NCI-H2107 treated with DMSO at 0.1 percent for 48 hours (cell line): Measurements from ENCODE around the gene ARHGEF35.
"Not testable (repeated sequence)": the region's sequence is repeated elsewhere in the genome, so short reads cannot be mapped to it uniquely, and the experiment has no call there.

ENCODE experiments used
- DNase-seq: peaks from one replicate; lab custom pipeline; 2025; ENCODE audit not compliant: unreplicated experiment; lab: John Stamatoyannopoulos, UW

Gene ARHGEF35

GRCh38 chr7:144195212-144195872, at the start of gene ARHGEF35:
Gene ARHGEF35, minus strand, starts transcription at chr7:144195833. Its CDS starts 7,450 bp downstream, at chr7:144188383.
- not testable (repeated sequence) for DNase-seq

DNA sequence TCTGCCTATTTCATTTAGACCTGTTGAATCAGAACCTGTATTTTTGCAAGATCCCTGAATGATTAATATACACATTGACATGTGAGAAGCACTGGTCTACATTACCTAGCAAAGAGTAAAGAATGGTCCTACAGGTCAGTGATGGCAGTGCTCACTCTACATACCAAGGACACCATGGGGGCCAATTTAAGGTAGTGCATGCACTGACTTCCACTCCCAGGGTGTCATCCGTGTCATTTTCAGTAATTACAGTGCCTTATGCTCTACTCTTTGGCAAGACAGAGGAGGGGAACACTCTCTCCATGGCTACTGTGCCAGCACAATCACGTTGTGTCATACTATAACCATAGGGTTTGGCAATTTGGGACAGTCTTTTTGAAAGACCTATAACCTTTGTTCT, 49.7 kb upstream of the ARHGEF35 start:
- DNase-seq: not testable (repeated sequence)

DNA sequence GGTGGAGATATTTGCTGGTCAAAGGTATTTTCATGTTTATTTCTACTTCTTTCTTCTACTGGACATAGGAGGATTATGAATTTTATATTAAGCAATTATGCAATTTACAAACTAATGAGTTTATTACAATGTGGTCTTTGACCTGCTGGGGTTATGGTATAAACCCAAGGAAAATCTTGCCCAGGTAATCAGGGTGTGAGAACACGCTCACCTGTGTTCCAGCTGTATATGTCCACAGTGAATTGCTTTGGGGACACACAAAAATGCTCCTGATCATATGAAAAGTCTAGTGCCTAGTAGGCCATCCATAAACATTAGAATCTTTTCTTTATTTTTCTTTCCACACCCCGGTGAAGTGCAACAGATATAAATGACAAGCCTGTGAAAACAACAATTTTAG, 43.7 kb upstream of the ARHGEF35 start, which contains the start of gene OR2A42:
OR2A42 (minus strand) TSS at position 241 of the 400 bp plus-strand sequence. CDS start 6,762 bp downstream, outside the sequence.
- not testable (repeated sequence) for DNase-seq

DNA sequence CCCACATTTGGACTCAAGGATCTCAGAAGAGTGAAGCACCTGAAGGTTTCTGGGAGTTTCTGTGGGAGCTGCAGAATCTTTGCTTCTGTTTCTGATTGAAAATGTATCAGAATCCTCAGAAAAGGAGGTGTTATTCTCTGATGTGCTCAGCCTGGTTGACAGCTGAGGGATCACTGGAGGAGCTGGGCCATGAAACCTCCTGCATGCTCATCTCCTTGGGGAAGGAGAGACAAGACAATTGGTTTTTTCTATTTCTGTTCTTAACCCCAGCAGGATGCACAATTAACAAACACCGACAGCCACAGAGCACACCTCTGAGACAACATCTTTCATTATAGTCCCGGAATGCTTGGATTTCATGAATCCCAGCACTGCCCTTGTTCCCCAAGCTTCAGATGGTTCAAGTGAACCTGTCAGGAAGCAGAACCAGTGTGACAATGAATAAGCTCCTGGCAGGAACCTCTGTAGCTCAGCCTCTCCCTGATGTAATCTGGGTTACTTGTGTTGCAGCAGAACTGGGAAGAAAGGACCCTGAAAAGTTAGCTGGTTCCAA, 43.0 kb upstream of the ARHGEF35 start:
- DNase-seq: not testable (repeated sequence)

- DNase-seq: not testable (repeated sequence)
Observed at GRCh38 chr7:144233039-144233438, 37.4 kb upstream of the ARHGEF35 start.

DNA sequence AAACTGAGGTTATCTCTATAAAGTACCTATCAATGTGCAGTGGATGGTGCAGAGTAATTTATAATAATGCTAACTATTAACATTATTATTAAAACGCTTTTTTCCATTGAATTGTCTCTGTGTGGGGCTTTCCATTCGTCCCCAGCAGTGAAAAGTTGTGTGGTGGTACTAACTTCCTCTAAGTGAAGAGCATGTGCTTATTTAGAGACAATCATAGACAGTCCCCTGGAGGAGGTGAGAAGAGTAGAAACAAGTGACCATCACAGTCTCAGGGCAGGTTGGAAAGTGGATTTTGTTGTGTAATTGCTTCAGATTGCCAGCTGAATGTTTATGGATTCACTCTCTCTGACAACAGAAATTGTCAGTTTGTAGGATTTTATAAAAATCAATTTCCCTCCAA, 35.4 kb upstream of the ARHGEF35 start:
- DNase-seq: not testable (repeated sequence)

GRCh38 chr7:144228810-144229209, 33.2 kb upstream of the ARHGEF35 start:
- DNase-seq: not testable (repeated sequence)

DNA sequence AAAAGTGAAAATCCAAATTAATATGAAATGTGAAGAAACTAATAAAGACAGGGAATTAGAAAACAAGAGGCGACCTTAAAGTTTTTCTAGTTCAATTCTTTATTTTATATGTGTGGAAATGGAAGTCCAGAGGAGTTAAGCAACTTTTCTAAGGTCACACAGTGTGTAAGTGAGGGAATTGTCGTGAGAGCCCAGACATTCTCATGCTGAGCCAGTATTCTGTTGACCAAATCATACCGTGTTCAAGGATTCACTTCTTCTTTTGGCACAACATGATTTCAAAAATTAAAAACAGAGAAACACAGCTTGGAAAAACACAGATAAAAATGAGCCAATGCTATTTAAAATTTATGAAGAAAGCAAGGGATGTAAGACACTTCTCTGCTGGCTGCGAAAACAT, 31.2 kb upstream of the ARHGEF35 start:
- not testable (repeated sequence) for DNase-seq

DNA sequence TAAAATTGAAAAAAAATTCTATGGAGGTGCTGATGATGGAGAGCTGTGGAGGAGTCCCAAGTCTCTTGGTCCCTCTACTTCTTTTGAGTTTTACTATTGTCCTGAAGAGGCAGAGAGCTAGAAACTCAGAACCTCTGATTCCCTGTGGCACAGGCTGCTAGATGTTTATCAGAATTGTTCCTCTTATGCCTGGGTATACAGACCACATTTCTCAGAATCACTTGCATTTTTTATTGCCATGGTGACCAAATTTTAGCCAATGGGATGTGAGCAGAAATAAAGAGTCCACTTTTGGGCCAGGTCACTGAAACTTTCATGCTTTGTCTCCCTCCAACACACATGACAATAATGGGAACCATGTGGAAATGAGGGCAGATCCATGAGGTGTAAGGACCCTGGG, 28.0 kb upstream of the ARHGEF35 start:
- not testable (repeated sequence) for DNase-seq

- not testable (repeated sequence) for DNase-seq
Observed at GRCh38 chr7:144220531-144220930, 24.9 kb upstream of the ARHGEF35 start.

- not testable (repeated sequence) for DNase-seq
Observed at GRCh38 chr7:144219149-144219548, 23.5 kb upstream of the ARHGEF35 start.

DNA sequence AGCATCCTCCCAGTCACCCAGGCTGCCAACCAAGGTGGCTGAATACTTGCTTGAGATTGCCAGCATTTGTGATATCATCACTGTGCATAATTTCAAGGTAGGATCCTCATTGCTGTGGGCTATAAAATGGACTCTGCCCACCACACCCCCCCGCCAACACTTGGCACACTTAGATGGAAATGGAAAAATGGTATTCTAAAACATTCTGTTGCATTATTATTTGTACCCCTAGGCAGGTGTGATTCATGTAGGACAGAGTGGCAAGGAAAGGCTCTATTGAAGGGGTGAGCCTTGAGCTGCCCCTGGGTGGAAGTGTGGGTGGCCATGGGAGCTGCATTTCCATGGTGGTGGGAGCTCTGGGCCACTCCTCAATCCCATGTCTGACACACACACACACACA, 22.9 kb upstream of the ARHGEF35 start:
- DNase-seq: not testable (repeated sequence)

GRCh38 chr7:144217200-144217599, 21.6 kb upstream of the ARHGEF35 start:
- DNase-seq: not testable (repeated sequence)

DNA sequence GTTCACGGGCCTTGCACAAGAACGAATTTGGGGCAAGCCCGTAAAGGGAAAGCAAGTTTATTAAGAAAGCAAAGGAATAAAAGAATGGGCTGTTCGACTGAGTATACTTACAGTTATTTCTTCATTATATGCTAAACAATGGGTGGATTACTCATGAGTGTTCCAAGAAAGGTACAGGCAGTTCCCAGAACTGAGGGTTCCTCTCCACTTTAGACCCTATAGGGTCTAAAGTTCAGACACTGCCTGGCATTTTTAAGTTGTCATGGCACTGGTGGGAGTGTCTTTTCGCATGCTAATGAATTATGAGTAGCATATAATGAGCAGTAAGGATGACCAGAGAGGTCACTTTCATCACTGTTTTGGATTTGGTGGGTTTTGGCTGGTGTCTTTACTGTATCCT, 9.7 kb upstream of the ARHGEF35 start:
- not testable (repeated sequence) for DNase-seq

DNA sequence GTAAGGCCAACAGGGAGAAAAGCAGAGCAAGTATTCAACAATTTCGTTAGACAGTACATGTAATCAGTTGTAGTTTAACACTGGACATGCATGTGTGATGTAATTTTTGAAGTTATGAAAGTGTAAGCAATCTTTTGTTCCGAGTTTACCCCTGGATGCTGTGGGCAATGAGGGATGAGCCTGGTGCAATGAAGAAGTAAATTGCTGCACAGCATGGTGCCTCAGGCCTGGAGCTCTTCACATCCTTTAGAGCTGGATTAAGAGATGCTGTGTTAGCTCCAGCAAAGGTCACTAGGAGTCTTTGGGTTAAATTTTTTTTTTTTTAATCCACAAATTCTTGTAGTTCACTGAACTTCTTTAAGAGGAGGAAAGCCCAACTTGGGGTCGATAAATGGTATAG, 7.5 kb upstream of the ARHGEF35 start:
- not testable (repeated sequence) for DNase-seq

GRCh38 chr7:144201978-144202377, 6.3 kb upstream of the ARHGEF35 start:
- not testable (repeated sequence) for DNase-seq

- not testable (repeated sequence) for DNase-seq
Observed at GRCh38 chr7:144198934-144199333, 3.3 kb upstream of the ARHGEF35 start.

- not testable (repeated sequence) for DNase-seq
Observed at GRCh38 chr7:144194453-144194852, 1.2 kb downstream of the ARHGEF35 start.

DNA sequence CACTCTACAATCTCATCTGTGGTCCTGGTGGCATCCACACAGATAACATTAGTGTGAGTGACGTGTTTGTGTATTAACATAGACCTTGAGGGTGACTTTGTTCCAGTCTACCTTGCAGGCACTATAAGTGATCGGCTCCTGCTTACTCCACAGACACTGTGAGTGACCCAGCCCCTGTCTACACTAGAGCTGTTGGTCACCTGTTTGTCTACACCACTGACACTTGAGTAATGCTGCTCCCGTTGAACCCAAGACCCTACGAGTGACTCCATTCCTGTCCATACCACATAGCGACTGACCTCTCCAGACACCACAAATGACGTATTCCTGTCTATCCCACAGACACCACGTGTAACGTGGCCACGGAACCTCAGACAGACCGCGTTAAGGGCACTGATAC, 1.9 kb downstream of the ARHGEF35 start:
- DNase-seq: not testable (repeated sequence)

DNA sequence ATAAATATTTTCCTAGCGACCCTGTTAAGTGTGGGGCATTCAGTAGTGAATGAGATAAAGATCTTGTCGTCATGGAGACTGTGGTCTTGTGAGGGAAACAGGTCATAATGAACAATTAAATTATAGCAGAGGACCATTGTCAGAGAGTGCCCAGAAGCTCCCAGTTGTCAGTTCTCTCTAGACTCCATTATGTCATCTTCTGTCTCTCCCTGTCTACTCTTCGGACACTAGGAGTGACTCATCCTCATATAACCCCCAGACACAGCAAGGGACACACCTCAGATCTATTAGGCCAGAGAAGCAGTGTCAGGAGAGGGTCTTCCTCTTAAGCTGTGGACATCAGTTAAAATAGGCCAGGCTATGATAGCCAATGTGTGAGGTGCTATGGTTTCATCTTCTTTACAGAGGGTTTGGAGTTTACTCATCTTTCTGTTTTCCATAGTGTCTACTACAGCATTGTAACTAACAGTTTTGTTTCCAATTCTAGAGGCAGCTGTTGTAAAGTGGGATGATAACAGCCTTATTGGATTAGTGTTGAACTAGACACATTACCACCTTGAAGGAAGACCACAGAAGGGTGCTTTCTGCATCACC, 7.0 kb downstream of the ARHGEF35 start:
- not testable (repeated sequence) for DNase-seq

GRCh38 chr7:144187848-144188247, 7.8 kb downstream of the ARHGEF35 start:
- DNase-seq: not testable (repeated sequence)

DNA sequence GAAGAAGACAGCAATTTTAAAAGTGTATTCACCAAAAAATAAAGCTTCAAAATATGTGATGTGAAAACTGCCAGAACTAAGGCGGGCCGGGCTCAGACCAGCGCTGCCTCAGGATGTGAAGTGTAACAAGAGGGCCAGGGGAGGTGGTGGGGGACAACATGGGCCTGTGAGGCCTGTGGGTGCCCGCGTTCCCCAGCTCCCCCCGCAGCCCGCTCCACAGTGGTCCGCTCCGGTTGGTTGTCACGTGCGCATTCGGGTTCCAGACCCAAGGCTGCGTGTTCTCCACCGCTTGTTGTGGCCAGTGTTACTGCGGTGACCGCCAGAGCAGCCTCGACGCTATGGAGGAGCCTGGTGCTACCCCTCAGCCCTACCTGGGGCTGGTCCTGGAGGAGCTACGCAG, 12.5 kb downstream of the ARHGEF35 start, which contains the start of gene CTAGE4:
CTAGE4 (plus strand) TSS at position 301 of the 400 bp plus-strand sequence; CDS start at position 339, 38 bp downstream.
- DNase-seq: not testable (repeated sequence)
